HG03342 (cell line): Measurements from ENCODE around the gene VCPKMT.

Source experiments
- ATAC-seq: cut with Tn5 transposase; IDR thresholded peaks from one replicate; pipeline ENCODE4 v1.9.1; 2021; ENCODE audit warnings: mild to moderate bottlenecking, moderate library complexity; ENCODE audit not compliant: unreplicated experiment

VCPKMT gene

GRCh38 chr14:50068496-50068895 is 47.9 kb downstream of the VCPKMT start:
- ATAC-seq = no peak

GRCh38 chr14:50067723-50068495 is 48.5 kb downstream of the VCPKMT start:
- no peak for ATAC-seq

- no peak for ATAC-seq
Observed at GRCh38 chr14:50065583-50065982, 50.8 kb downstream of the VCPKMT start.

- peak; percentile 67 for ATAC-seq
Observed at GRCh38 chr14:50064993-50065392, 51.4 kb downstream of the VCPKMT start.

GRCh38 chr14:50063876-50064420 is 52.4 kb downstream of the VCPKMT start:
- ATAC-seq = no peak

GRCh38 chr14:50062438-50063085 is 53.8 kb downstream of the VCPKMT start:
- no peak for ATAC-seq

GRCh38 chr14:50061664-50062437 is 54.5 kb downstream of the VCPKMT start:
- ATAC-seq = peak; percentile 54

GRCh38 chr14:50060871-50061663 is 55.3 kb downstream of the VCPKMT start:
- ATAC-seq = no peak

GRCh38 chr14:50059763-50060616 is 56.4 kb downstream of the VCPKMT start:
- no peak for ATAC-seq
